HL-60/S4 treated with retinoic acid at 250 ng/mL for 4 days and 3 days (cell line): ENCODE data around the gene SDK2.

Experiments
- in situ Hi-C: fragments of 300-500 bp; cut with MboI; formaldehyde crosslinking; loops from 2 replicates; pipeline ENCODE4 v1.7.0; 2022; ENCODE audit warnings: low sequenced_read_pairs

SDK2 gene

DNA sequence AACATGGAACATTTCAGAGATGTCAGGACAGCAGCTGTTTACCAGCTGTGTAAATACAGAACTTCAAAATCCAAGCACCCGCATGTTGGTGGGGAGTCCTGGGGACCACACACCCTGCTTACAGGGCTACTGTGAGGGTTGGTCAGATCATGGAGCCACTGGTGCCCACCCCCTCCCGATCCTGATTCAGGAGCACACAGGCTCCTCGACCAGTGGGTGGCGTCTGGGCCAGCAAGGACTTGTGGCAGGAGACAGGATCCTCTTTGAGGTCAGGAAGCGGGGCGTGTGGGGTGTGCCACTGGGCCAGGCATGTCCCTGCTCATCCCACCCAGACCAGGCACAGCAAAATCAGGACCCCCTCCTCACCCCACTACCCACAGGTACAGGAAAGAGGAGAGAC is 83.6 kb downstream of the SDK2 start:
- in situ Hi-C loops: no loop called here

DNA sequence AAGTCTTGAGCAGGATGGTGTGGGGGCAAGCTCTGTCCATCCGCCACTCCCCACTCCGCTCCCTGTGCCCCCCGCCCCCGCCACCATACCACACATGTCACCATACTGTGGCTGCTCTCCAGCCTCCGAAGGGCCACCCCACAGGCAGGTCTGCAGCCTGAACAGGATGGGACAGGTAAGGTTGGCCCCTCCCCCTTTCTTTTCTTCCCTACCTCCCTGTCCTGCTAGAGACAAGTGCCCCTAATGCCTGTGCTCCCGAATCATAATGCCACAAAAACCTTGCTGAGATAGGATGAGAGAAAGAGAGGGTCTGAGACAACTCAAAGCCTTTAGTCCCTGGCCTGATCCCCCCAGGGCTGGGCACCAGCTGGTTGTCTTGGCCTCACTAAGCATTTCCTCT is 84.7 kb downstream of the SDK2 start:
- in situ Hi-C loops: no loop called here

DNA sequence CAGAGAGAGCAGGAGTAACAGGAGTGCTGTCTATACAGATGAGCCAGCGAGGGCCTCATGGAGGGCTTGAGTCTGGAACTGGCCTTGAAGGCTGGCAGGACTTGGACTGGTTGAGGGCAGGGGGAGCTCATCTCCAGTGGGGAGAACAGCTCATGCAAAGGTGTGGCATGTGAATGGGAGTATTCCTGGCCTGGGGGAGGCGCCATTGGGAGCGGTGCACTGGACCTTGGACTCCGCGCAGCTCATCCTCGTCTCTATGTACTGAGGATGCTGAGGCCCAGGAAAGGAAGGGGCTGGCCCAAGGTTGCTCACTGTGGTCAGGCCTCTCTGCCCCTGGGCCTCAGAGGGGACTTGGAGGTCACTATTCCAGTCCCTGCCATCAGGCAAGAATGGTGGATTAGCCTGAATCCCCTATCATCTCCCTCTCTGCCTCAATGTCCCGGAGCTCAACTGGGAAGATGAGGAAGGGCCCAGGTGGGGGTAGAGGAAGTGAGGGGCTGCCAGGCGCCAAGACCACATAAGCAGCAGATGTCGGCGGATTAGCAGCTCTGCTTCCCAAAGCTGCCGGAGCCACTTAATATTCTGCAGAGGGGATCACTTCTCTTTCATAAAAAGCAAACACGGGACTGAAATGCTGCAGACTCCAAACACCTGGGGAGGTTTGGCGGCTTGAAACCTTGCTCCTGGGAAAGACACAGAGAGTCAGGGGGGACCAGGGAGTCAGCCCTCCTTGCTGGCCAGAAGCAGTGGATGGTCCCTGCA is 88.9 kb downstream of the SDK2 start:
- in situ Hi-C loops: no loop called here

DNA sequence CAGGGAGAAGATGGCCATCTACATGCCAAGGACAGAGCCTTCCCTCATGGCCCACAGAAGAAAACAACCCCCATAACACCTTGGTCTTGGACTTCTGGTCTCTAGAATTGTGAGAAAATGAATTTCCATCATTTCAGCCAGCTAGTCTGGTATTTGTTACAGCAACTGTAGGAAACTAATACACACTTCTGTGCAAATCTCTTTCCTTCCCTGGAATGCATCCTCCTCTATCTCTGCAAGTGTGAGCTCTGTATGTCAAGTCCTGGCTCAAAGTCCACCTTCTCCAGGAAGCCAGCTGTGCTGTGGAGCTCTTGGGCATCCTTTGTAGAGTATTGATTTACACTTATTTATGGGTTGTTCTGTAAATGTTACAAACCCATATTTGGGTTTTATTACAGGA is 89.7 kb downstream of the SDK2 start:
- in situ Hi-C loops: no loop called here

DNA sequence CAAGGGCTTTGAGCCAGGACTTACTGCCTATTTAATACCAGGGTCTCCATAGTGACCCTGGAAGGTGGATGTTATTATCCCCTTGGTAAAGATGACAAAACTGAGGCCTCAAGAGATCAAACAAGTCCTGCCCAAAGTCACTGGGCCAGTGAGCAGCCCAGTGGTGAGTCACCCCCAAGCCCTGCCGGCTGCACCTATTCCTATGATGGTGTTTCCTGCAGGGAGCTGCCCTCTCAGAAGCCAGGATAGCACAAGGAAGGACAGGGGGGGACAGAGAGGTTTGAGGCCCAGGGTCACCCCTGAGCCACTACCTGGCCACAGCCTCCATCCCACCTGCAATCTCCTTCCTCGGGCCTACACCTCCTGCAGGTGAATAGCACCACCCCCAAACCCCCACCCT is 90.9 kb downstream of the SDK2 start:
- in situ Hi-C loops: no loop called here

DNA sequence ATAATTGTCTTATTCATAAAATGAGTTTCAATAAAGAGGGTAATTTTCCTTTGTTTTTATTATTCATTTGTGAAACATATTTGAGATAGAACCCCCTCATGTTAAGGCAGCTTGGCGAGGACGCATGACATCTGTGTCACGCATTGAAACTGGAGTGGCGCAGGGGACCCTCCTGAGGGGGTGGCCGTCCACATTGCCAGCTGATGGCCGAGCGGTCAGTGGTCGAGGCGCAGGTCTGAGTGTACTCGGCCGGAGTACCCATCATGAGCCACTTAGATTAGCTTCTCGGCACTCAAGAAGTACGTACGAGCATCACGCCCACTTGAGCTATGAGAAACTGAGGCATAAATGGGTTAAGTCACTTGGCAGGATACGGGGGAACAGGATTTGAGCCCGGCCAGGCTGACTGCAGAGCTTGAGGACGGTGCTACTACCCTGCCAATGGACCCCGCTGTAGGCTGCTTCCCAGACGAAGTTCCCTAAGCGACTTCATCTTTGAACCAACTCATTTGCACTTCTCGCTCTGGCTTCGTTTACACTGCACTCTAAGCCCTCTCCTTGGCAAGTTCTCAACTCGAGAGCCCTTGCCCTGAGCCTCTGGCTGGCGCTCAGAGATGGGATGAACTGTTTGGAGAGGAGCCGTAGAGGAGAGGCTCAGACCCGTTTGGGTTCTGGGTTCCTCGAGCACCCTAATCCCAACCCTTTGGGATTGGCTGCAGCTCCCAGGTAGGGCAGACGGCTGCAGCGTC is 91.8 kb downstream of the SDK2 start:
- in situ Hi-C loops: no loop called here

DNA sequence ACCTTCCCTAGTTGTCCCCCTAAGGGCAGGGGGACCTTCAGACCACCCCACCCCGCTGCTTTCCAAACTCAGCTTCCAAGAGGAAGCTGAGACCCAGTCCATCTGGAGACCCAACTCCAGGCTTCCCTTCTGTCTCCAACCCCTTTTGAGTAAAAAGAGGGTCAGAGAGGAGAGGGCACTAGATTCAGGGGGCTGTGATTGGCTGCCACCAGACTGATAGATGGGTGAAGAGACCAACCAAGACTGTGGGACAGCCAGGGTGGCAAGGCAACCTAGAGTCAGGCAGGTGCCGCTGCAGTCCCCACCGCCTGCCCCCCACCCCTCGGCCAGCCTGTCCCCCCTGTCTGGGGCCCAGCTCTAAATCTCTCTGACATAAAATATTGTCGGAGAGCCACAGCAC is 92.5 kb downstream of the SDK2 start:
- in situ Hi-C loops: no loop called here

DNA sequence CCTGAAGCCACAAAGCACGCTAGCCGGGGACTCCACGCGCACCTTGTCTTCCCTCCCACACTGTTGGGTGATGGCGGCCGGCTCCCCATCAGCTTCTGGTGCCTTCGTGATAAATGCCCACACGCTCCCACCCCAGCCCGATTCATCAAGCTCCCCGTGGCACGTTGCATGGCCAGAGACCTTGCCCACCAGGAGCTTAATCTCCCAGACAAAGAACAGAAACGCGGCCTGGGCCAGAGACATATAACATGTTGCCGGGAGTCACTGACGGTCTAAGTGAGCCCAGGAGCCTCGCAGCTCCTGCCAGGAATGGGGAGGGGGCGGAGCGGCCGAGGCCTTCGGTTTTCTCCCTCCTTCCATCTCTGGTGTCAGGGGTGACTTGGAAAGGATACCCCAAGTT is 93.1 kb downstream of the SDK2 start:
- in situ Hi-C loops: no loop called here

DNA sequence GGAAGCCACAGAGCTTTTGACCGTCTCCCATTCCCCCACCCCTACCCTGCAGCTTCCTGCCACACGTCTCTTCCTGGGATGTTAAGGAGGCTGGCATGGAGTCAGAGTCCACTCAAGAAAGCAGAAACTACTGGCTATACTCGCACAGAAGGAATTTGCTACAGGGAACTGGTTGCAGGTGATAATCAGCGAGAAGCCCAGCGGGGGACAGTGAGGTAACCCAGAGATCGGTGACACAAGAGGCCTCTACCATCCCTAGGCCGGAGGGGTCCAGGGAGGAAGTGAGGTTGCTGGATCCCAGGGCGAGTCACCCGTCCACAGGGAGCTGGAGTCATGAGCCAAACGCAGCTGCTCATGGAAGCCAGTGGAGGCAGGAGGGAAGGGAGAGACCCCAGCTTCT is 93.7 kb downstream of the SDK2 start:
- in situ Hi-C loops: no loop called here

DNA sequence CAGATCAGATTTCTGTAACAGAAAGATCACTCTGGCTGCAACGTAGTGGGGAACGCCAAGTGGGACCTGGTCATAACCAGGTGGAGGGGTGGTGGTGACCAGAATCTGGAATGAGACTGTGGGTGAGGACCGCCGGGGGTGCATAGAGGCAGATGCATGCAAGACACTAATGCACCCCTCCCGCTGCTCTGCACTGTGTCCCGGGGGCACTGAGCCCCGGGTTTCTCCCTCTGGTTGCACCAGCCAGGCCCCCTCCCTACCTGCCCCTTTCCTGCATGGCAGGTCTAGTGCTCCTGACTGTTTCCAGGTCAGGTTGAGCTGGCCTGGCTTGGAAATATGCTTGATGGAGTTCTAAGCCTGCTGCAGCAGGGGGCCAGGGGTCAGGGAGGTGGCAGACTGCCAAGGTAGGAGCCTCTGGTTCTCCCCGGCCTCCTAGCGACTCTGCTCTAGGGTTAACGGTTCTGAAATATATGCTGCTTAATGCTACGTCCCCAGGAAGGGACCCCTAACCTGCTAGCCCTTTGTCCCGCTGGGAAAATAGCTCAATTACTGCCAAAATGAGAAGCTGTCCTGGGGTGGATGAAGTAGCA is 94.3 kb downstream of the SDK2 start:
- in situ Hi-C loops: no loop called here

DNA sequence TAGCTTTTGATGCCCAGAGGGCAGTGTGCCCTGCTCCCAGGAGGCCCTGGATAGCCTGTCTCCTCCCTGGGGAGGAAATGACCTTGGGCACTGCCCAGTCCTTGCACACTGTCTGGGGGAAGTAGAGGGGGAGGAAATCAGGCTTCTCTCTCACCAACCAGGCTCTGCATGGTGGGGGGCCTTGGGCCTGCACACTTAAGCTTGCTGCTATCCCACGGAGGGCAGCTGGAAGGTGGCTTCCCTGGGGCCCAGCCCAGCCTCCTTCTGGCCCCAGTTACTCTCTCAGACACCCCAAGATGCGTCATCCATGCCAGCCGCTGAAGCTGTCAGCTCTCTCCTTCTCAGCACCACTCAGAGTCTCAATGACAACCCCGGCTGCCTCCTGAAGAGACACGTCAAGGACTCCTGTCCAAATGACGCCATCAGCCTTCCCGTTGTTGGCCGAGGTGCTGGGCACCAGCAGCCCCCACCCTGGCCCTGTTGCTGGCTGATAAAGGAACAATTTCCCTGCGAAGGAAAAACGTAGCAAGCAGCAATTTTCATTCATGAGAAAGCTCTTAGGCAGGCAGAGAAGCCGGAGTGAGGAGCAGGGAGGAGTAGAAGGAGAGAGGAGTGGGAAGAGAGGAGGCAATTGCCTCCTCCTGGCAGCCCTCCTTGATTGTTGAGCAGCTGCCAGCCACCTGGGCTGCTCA is 95.5 kb downstream of the SDK2 start:
- in situ Hi-C loops: no loop called here

DNA sequence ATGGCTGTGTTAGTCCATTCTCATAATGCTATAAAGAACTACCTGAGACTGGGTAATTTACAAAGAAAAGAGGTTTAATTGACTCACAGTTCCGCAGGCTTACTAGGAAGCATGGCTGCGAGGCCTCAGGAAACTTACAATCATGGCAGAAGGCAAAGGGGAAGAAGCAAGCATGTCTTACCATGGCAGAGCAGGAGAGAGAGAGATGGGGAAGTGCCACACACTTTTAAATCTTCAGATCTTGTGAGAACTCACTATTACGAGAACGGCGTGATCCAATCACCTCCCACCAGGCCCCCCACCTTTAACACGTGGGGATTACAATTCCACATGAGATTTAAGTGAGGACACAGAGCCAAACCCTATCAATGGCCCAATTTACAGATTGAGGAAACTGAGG is 96.5 kb downstream of the SDK2 start:
- in situ Hi-C loops: no loop called here

DNA sequence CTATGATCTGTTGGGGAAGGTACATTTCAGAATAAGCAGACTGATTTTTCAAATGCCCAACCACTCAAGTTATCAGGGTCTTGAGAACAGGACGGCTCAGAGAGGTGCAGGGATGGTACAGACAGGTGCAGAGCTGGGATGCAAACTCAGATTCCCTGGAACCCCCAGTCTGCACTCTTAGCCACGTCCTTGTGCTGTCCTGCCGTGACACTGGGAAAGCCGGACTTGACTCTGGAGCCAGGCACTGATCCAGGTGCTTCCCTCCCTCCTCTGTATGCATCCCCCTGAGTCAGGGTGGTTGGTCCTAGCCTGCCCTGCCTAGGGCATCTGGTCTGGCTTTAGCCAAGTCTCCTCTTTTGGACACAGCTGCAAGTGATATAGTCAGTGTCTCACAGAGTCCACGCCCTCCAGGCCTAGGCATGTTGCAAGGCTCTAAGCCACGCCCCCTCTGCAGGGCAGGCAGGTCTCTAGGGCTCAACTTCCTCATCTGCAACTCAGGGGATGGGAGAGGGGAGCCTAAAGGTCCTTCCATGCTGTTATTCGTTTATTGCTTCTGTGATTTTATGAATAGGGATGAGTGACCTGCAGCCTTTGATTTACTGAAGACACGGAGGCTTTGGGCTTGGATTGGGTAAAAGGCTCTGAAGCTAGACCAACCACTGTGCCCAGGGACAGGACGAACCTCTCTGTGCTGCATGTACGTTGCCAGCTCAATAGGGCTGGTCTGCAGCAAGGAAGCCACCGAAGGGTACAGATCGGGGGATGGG is 97.3 kb downstream of the SDK2 start:
- in situ Hi-C loops: no loop called here

DNA sequence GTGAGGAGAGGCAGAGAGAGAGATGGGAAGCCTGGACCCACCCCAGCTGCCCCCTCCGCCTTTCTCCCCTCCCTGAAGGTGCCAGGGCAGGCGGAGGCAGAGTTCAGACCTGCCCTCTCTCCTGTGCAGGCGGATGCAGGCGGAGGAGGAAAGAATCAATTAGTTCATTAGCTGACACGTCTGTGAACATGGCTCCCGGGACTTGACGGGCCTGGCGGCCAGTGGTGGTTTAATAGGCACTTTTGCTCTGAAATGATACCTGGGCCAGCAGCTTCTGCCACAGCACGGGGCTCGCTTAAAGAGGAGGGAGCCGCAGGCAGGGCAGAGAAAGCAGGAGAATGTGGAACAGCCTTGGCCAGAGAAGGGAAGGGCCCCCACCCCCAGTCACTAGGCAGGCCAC is 98.1 kb downstream of the SDK2 start:
- in situ Hi-C loops: no loop called here

DNA sequence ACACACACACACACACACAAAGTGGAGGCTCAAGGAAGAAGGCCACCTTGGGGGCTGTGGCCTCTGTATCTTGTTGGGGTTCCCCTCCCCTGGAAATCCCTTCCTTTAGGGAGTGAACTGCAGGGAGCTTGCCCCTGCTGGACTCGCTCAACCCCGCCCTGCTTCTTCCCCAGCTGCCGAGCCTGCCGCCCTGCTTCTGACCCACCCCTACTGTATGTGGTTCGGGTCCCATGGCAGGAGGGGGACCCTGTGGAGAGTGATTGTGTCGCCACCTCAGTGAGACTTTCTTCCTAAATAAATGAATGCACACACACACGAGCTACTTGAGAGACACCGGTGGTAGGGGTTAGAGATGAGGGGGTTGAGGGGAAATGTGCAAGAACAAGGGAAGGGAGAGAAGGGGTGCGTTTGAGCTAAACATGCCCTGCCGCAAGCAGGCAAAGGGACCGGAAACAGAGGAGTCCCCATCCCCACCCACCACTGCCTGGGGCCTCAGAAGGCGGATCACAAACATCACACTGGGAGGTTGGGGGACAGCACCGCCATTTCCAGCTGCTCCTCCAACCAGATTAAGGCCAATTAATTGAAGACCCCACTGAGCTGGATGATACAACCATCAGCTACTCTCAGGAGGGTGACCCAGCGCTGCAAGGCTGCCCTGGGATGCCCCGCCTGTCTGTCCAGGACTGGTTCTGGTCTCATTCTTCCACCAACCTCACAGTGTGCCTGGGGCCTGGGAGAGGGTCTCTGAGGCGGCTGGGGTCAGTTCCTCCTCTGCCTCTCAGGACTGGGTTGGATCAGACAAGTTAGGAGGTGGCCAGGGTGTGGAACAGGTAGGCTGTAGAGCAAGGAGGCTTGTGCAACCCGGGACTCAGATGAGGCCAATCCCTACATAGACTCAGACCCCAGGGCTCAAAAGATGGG is 98.9 kb downstream of the SDK2 start:
- in situ Hi-C loops: no loop called here

DNA sequence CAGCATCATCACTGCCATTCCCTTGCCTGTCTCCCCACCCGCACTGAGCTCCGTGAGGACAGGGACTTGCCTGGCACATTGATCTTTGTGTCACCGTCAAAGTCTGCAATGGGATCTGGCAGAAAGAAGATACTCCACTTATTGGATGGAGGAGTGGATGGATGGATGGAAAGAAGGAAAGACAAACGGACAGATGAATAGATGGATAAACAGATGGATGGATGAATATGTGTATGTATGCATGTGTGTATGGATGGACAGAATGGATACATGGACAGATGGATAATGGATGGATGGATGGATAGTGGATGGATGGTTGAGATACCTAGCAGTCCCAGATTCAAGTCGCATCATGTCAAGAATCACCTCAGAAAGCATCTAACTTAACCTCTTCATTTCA is 99.9 kb downstream of the SDK2 start:
- in situ Hi-C loops: no loop called here

DNA sequence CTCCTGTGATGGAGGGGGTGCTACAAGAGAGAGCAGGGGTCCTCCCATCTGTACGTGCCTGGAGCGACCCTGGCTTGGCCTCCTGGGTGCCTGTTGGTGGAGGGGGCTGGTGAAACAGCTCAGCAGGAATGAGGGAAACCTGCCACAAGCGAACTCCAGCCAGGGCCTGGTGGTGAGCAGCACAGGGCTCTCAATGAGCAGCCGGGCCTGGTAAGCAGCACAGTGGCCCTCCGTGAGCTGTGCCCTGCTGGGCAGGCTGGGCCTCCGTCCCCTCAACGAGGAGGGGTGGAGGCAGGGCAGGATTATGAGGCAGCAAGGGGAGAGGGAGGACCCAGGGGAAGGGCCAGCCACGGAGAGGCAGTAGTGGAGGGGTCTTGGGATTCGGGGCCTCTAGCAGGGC is 101.9 kb downstream of the SDK2 start:
- in situ Hi-C loops: no loop called here

DNA sequence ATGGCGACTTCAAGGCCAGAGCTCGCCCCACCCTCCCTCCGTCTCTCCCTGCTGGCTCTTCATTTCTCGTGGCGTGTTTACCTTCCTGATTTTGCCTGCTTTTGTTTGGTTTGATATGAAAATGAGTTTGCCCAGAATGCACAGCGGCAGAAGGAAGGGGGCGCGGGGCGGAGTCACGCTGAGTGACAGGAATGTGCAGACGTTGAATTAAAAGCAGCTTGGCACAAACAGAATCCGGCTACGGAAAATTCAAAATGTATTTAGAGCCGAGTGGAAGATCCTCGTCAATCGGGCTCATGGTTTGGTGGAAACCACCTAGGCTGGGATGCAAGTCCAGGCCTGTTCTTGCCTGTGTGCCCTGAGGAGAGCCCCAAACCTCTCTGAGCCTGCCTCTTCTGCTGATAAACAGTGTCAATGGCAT is 102.7 kb downstream of the SDK2 start:
- in situ Hi-C loops: no loop called here

DNA sequence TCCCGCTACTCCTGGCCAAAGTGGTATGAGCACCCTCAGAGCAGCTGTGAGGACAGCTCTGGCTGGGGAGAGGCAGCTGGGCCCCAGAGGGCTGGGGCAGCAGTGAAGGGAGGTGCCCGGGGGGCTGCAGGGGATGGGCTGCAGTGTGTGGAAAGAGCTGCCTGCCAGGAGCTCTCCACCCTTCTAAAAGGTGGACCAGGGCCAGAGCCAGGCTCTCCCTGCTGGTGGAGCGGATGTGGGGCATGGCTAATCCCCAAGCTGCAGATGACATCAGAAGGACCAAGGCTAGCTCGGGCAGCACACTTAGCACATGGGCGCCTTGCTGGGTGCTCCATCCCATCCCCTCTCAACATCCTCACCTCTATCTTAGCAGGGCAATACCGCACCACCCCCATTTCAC is 103.1 kb downstream of the SDK2 start:
- in situ Hi-C loops: no loop called here

DNA sequence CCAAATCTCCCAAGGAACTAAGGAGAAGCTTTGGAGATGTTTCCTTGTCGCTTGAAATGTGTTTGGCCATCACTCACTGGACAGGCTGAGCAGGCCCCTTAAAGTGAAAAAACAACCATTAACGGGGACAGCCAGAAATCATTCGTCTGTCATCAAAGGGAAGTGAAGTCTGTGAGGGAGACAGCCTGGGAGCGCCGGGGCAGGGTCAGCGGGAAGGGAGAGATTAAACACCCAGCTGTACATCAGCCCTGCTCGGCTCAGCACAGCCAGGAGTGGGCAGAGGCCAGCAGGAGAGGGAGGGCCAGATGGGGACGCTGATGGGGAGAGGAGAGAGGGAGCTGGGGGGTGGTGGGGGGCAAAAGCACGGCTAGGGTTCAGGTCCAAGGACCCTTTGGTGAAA is 105.1 kb downstream of the SDK2 start:
- in situ Hi-C loops: no loop called here
